GM11168 (cell line): ENCODE measurements around the gene HSPA6.
"Not testable (repeated sequence)": the region's sequence is repeated elsewhere in the genome, so short reads cannot be mapped to it uniquely, and the experiment has no call there.

Experiments
- in situ Hi-C: fragments of 300-500 bp; cut with MboI; formaldehyde crosslinking; loops from one replicate; pipeline ENCODE4 v1.12.0; 2022; ENCODE audit warnings: low sequenced_read_pairs; ENCODE audit not compliant: unreplicated experiment

Gene HSPA6

GRCh38 chr1:161554815-161555417 is 30.6 kb downstream of the HSPA6 start:
- in situ Hi-C loops: loop anchor here (5.0 kb wide), 1 partner anchor 82 kb away; no protein-coding TSS in a partner anchor

DNA sequence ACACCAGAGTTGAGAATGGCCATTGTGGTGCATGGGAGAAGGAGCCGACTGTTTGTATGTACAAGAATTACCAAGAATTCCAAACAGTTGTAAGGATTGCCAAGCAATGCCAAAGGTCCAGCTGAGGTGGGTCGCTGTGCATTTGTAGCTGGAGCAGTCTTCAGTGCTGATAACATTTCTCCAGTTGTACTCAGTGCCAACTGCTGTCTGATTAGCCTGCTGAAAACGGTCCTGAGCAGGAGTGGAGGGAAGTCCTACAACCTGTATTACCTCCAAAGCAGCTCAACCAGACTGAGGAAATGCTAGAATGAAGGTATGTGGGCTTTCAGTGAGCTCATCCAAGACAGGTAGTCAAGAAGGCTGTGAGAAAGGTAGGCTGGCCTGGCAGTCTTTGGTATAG is 31.8 kb downstream of the HSPA6 start:
- in situ Hi-C loops: loop anchor here (5.0 kb wide), 1 partner anchor 81 kb away; no protein-coding TSS in a partner anchor

DNA sequence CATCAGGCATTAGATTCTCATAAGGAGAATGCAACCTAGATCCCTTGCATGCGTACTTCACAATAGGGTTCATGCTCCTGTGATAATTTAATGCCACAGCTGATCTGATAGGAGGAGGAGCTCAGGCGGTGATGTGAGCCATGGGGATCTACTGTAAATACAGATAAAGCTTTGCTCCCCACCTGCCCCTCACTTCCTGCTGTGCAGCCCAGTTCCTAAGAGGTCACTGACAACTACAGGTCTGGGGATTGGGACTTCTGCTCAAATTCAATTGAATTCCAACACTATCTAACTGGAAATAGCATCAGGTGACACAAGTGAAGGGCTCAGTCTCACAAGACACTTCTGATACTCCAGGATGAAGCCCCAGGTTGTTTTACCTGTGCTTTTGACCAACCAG is 32.6 kb downstream of the HSPA6 start:
- in situ Hi-C loops: loop anchor here (5.0 kb wide), 1 partner anchor 80 kb away; no protein-coding TSS in a partner anchor

GRCh38 chr1:161557506-161558450 is 33.4 kb downstream of the HSPA6 start:
- in situ Hi-C loops: loop anchor here (5.0 kb wide), 1 partner anchor 80 kb away; no protein-coding TSS in a partner anchor

GRCh38 chr1:161560960-161561715 is 36.8 kb downstream of the HSPA6 start:
- in situ Hi-C loops: loop anchor here (10.0 kb wide), 1 partner anchor 184 kb away; the partner anchor contains the start of gene DUSP12

DNA sequence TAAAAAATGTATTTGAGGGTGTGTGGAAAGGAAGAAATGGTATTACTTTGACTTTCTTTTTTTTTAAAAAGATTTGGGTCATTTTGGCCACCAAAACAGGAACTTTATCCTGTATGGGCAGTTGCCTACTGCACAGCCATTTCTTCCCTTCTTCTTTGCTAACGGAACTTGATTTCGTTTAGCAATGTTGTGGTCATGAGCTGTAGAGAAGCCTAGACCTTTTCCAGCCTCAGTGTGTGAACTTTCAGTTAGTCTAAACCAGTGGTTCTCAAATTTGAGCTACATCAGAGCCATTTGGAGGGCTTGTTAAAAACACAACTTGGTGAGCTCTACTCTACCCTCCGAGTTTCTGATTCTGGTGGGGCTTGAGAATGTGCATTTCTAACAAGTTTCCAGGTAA is 38.1 kb downstream of the HSPA6 start:
- in situ Hi-C loops: loop anchor here (10.0 kb wide), 1 partner anchor 182 kb away; the partner anchor contains the start of gene DUSP12

- in situ Hi-C loops: loop anchor here (10.0 kb wide), 1 partner anchor 181 kb away; the partner anchor contains the start of gene DUSP12
Observed at GRCh38 chr1:161563522-161563921, 39.2 kb downstream of the HSPA6 start.

DNA sequence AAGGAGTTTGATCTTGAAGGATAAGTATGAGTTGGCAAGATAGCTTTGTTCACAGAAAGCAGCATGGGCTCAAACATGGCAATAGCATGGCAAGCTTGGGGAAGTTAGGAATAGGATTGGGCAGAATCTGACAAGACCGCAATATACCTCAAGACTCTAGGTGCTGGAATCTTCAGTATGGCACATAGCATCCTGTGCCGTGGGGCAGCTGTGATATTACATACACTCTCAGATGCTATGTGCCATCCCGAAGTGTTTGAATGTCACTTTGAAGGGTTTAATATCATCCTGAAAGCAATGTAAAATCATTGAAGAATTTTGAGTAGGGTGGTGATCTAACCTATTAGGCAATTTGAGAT is 42.2 kb downstream of the HSPA6 start:
- in situ Hi-C loops: loop anchor here (10.0 kb wide), 1 partner anchor 178 kb away; the partner anchor contains the start of gene DUSP12

DNA sequence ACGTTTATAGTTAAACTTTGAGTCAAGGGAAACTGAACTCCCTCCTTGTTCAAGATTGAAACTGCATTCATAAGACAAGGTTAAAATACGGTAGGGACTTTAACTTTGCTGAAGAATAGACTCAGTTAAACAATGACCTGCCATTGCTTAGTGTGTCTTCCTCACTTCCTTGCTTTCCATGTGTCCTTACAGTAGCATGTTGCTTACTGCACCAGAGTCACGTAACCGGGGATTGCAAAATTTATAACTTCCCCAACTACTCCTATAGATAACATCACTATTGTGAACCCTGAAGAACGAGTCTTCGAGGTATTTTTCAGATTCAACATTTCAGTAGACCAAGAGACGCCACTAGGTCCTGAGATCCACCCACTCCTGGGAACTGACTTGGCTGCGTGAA is 47.4 kb downstream of the HSPA6 start:
- in situ Hi-C loops: not testable (repeated sequence)
